Fibroblast of the aortic adventitia (primary cell): ENCODE measurements around the gene UTS2B. TPM values are rescaled to one million over a fixed set of nuclear protein-coding genes. Genes with fewer than 3 reads are reported as not detected.
A peak's percentile ranks its signal among the peaks of the same experiment; 100 is the strongest.

ENCODE experiments used
- DNase-seq: peaks from one replicate; pipeline ENCODE4 v3.0.0-alpha.2; 2010; ENCODE audit warnings: low read depth
- H3K4me3 ChIP-seq: 2 replicates; pipeline ENCODE4 v1.5.1; 2011; ENCODE audit warnings: low read depth, mild to moderate bottlenecking, control low read depth, low read length, moderate library complexity
- total RNA-seq: library from RNA; depleted of rRNA; stranded (reverse); fragments of >200 nt; gene quantifications from 2 replicates; pipeline ENCODE4 v1.2.3, GENCODE V29; 2012; ENCODE audit warnings: low replicate concordance
- TF ChIP-seq, protein P1 (sequence below): IDR thresholded peaks from 2 replicates; pipeline ENCODE4 v1.5.1; 2011; ENCODE audit warnings: mild to moderate bottlenecking, low read length, control low read depth, inconsistent platforms; ENCODE audit not compliant: insufficient read depth

The UTS2B gene
- total RNA-seq, 1 donor, result 1.3 TPM

DNA sequence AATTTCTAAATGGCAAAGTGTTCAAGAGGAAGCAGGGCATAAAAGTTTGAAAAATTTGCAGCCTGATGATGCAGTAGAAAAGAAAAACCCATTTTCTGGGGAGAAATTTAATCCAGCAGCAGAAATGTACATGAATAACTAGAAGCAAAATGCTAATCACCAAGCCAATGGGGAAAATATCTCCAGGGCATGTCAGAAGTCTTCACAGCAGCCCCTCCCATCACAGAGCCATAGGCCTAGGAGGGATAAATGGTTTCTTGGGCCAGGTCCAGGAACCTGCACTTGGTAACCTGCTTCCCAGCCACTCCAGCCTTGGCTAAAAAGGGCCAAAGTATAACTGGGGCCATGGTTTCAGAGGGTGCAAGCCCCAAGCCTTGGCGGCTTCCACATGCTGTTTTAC lies 108.7 kb downstream of the UTS2B start:
- H3K4me3 ChIP-seq, result no peak overlapping the region
- TF ChIP-seq, protein P1, sequence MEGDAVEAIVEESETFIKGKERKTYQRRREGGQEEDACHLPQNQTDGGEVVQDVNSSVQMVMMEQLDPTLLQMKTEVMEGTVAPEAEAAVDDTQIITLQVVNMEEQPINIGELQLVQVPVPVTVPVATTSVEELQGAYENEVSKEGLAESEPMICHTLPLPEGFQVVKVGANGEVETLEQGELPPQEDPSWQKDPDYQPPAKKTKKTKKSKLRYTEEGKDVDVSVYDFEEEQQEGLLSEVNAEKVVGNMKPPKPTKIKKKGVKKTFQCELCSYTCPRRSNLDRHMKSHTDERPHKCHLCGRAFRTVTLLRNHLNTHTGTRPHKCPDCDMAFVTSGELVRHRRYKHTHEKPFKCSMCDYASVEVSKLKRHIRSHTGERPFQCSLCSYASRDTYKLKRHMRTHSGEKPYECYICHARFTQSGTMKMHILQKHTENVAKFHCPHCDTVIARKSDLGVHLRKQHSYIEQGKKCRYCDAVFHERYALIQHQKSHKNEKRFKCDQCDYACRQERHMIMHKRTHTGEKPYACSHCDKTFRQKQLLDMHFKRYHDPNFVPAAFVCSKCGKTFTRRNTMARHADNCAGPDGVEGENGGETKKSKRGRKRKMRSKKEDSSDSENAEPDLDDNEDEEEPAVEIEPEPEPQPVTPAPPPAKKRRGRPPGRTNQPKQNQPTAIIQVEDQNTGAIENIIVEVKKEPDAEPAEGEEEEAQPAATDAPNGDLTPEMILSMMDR, result no peak
- DNase-seq, result no peak

DNA sequence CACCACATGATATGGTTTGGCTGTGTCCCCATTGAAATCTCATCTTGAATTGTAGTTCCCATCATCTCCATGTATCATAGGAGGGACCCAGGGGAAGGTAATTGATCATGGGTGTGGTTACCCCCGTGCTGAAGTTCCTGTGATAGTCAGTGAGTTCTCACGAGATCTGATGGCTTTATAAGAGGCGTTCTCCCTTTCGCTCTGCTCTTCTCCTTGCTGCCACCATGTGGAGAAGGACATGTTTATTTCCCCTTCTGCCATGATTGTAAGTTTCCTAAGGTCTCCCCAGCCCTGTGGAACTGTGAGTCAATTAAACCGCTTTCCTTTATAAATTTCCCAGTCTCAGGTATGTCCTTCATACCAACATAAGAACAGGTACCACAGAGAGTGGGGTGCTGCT lies 109.4 kb downstream of the UTS2B start:
- no peak overlapping the region for H3K4me3 ChIP-seq
- TF ChIP-seq, protein P1, result no peak
- DNase-seq, result no peak

- DNase-seq, result peak; percentile 86
Measured at GRCh38 chr3:191217301-191217700, 113.0 kb downstream of the UTS2B start.

More at GRCh38 chr3:191217301-191217700, 113.0 kb downstream of the UTS2B start:
- TF ChIP-seq, protein P1, result no peak
- no peak overlapping the region for H3K4me3 ChIP-seq

Other genes starting within 250 kb of the UTS2B start
- 0.99 TPM in 1 of 2 replicates, not detected in the other for gene OSTN, start 131.3 kb downstream of the UTS2B start, total RNA-seq
- 84.6 and 199 TPM in 2 replicates for gene CCDC50, start 1.1 kb downstream of the UTS2B start, total RNA-seq
- gene PYDC2, start 130.6 kb upstream of the UTS2B start, total RNA-seq, result not detected in 2 replicates